Superior temporal gyrus (tissue), 1 donor: ENCODE data around the gene PTK7.

Experiments
- DNase-seq: peaks from one replicate; pipeline ENCODE4 v3.0.0-alpha.2; 2016; ENCODE audit errors: extremely low spot score

The PTK7 gene

GRCh38 chr6:43086022-43086658 lies 10.0 kb downstream of the PTK7 start:
- DNase-seq = no peak

GRCh38 chr6:43088654-43089056 lies 12.5 kb downstream of the PTK7 start:
- DNase-seq = no peak

- no peak for DNase-seq
These were observed 13.4 kb downstream of the PTK7 start for GRCh38 chr6:43089467-43089866.

GRCh38 chr6:43089874-43090558 lies 13.9 kb downstream of the PTK7 start:
- DNase-seq = no peak

- no peak for DNase-seq
These were observed 14.4 kb downstream of the PTK7 start for GRCh38 chr6:43090559-43090956.

- DNase-seq = no peak
These were observed 14.9 kb downstream of the PTK7 start for GRCh38 chr6:43091020-43091419.

- no peak for DNase-seq
These were observed 15.4 kb downstream of the PTK7 start for GRCh38 chr6:43091436-43091991.

GRCh38 chr6:43092635-43093034 lies 16.5 kb downstream of the PTK7 start:
- no peak for DNase-seq

GRCh38 chr6:43093436-43094289 lies 17.5 kb downstream of the PTK7 start:
- DNase-seq = no peak

GRCh38 chr6:43095939-43096338 lies 19.8 kb downstream of the PTK7 start:
- DNase-seq = no peak

- no peak for DNase-seq
These were observed 20.5 kb downstream of the PTK7 start for GRCh38 chr6:43096451-43097097.

- no peak for DNase-seq
These were observed 21.0 kb downstream of the PTK7 start for GRCh38 chr6:43097098-43097489.

- no peak for DNase-seq
These were observed 21.4 kb downstream of the PTK7 start for GRCh38 chr6:43097502-43097901.

GRCh38 chr6:43101497-43101896 lies 25.4 kb downstream of the PTK7 start:
- DNase-seq = no peak

- no peak for DNase-seq
These were observed 27.3 kb downstream of the PTK7 start for GRCh38 chr6:43103253-43103876.

- no peak for DNase-seq
These were observed 29.6 kb downstream of the PTK7 start for GRCh38 chr6:43105538-43106222.

GRCh38 chr6:43107344-43108062 lies 31.4 kb downstream of the PTK7 start:
- DNase-seq = no peak

- DNase-seq = no peak
These were observed 37.5 kb downstream of the PTK7 start for GRCh38 chr6:43113431-43114260.

GRCh38 chr6:43115365-43115764 lies 39.3 kb downstream of the PTK7 start:
- no peak for DNase-seq
